ENCODE measurements around the gene OXGR1.

Gene OXGR1

DNA sequence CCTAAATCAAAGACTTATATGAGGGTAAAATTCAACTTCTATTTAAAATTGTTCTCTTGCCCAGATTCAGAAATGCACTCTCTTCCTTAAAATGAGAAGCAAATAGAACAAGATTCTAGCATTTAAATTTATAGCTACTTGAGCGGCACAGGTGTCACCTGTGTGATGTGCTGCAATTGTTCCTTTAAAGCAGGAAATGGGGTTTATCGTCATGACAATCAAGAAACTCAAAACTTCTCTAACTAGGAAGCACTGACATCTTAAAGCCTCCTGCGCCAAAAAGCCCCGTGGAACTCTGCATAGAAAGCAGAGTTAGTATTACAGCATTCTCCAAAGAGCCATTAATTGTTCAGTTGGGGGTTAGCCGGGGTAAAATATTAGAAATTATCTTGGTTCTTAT, 2.6 kb upstream of the OXGR1 start:
- Histone ChIP-seq H3K27me3 (ENCODE audit: low read depth, low read length) (peaks cover 26% of the 10 kb centered on the region), H3K4me1 (ENCODE audit: low read length) (peaks cover 3% of the 10 kb centered on the region; the same call in 1 of the 2 replicates), H3K4me2 (ENCODE audit: low read length) (no peak overlapping the region), H3K9ac (ENCODE audit: low read length) (no peak overlapping the region), H4K20me1 (ENCODE audit: insufficient read depth, low read length) (no peaks in the 10 kb centered on the region), H3K27ac (ENCODE audit: low read length) (no peak overlapping the region), H2AFZ (ENCODE audit: low read depth, low read length) (no peak overlapping the region), H3K9me3 (ENCODE audit: insufficient read depth, low read length) (no peaks in the 10 kb centered on the region), H3K4me3 (ENCODE audit: low read length) (no peak overlapping the region), H3K79me2 (ENCODE audit: low read length) (no peaks in the 10 kb centered on the region), H3K36me3 (replicated peaks; ENCODE audit: low read depth, low read length) (no peaks in the 10 kb centered on the region)
- no peak for TF ChIP-seq EZH2phosphoT487 (IDR thresholded peaks at IDR 0.05; ENCODE audit: low read depth)
- TF ChIP-seq, protein P1, sequence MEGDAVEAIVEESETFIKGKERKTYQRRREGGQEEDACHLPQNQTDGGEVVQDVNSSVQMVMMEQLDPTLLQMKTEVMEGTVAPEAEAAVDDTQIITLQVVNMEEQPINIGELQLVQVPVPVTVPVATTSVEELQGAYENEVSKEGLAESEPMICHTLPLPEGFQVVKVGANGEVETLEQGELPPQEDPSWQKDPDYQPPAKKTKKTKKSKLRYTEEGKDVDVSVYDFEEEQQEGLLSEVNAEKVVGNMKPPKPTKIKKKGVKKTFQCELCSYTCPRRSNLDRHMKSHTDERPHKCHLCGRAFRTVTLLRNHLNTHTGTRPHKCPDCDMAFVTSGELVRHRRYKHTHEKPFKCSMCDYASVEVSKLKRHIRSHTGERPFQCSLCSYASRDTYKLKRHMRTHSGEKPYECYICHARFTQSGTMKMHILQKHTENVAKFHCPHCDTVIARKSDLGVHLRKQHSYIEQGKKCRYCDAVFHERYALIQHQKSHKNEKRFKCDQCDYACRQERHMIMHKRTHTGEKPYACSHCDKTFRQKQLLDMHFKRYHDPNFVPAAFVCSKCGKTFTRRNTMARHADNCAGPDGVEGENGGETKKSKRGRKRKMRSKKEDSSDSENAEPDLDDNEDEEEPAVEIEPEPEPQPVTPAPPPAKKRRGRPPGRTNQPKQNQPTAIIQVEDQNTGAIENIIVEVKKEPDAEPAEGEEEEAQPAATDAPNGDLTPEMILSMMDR (IDR thresholded peaks at IDR 0.05; ENCODE audit: low read depth, low read length), result no peak

DNA sequence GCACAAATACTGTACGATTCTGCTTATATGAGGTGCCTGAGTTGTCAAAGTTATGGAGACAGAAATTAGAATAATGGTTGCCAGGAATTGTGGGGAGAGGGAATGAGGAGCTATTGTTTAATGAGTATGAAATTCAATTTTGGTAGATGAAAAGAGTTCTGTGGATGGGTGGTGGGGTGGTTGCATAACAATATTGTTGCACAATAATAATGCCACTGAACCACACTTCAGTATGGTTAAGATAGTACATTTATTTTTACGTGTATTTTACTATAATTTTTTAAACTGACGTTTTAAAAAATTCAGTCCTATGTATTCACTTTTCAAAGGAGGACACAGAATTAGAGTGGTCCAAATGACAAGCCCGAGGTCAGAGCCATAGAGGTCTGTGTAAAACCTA, 1.8 kb upstream of the OXGR1 start:
- peaks cover 26% of the 10 kb centered on the region for H3K27me3 ChIP-seq (ENCODE audit: low read depth, low read length)

DNA sequence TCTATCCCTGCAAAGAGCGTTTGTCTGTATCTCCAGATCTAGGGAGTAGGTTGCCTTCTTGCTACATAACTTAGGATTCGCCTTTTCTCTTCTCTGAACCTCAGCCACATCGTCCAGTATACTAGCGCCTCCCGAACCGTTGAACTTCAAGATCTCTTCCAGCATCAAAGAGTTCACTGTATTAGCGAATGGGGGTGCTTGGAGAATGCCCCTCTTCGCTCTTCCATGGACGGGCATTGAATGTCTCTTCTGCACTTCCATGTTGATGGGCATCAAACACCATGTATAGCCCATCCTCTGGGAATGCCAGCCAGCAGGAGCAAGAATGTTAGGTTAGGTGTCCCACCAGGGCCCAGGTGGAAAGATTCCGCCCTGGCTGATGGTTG, 575 bp upstream of the OXGR1 start:
- Histone ChIP-seq H3K36me3 (replicated peaks; ENCODE audit: low read depth, low read length) (no peaks in the 10 kb centered on the region), H3K4me1 (ENCODE audit: low read length) (no peaks in the 10 kb centered on the region), H2AFZ (ENCODE audit: low read depth, low read length) (no peak overlapping the region), H3K27ac (ENCODE audit: low read length) (no peak overlapping the region), H3K9me3 (ENCODE audit: insufficient read depth, low read length) (no peaks in the 10 kb centered on the region), H3K4me2 (ENCODE audit: low read length) (no peak overlapping the region), H3K79me2 (ENCODE audit: low read length) (no peaks in the 10 kb centered on the region), H3K9ac (ENCODE audit: low read length) (no peak overlapping the region), H3K4me3 (ENCODE audit: low read length) (no peak overlapping the region), H4K20me1 (ENCODE audit: insufficient read depth, low read length) (no peaks in the 10 kb centered on the region), H3K27me3 (ENCODE audit: low read depth, low read length) (peaks cover 21% of the 10 kb centered on the region; the same call in 1 of the 2 replicates)
- TF ChIP-seq, protein P1 (IDR thresholded peaks at IDR 0.05; ENCODE audit: low read depth, low read length), result no peak

More for the DNA sequence above, 1.8 kb upstream of the OXGR1 start:
- Histone ChIP-seq H3K36me3 (replicated peaks; ENCODE audit: low read depth, low read length) (no peaks in the 10 kb centered on the region), H2AFZ (ENCODE audit: low read depth, low read length) (no peak overlapping the region), H3K9ac (ENCODE audit: low read length) (no peak overlapping the region), H3K27ac (ENCODE audit: low read length) (no peak overlapping the region), H3K4me1 (ENCODE audit: low read length) (no peaks in the 10 kb centered on the region), H3K4me3 (ENCODE audit: low read length) (no peak overlapping the region), H3K79me2 (ENCODE audit: low read length) (no peaks in the 10 kb centered on the region), H4K20me1 (ENCODE audit: insufficient read depth, low read length) (no peaks in the 10 kb centered on the region), H3K9me3 (ENCODE audit: insufficient read depth, low read length) (no peaks in the 10 kb centered on the region), H3K4me2 (ENCODE audit: low read length) (no peak overlapping the region)
- TF ChIP-seq, protein P1 (IDR thresholded peaks at IDR 0.05; ENCODE audit: low read depth, low read length), result no peak
- no peak for TF ChIP-seq EZH2phosphoT487 (IDR thresholded peaks at IDR 0.05; ENCODE audit: low read depth)

DNA sequence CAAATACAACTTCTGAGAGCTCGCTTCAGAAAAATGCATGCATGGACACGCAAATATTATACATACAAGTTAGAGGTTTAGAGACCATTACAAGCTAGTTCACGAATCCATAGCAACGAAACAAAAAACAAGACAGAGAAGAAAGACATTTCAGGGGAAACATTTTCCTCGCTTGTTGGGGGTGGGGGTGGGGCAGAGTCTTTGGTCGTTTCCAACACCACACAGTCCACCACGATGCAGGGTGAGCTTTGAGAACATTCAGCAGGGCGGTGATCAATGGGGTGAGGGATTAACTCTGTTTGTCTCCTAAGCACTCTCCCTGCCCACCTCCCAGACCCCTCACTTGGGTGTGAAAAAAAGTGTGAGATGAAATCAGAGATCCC, 651 bp downstream of the OXGR1 start:
- H3K27ac ChIP-seq (ENCODE audit: low read length), result no peak overlapping the region
- no peak overlapping the region for H2AFZ ChIP-seq (ENCODE audit: low read depth, low read length)
- no peak overlapping the region for H3K4me3 ChIP-seq (ENCODE audit: low read length)
- H3K79me2 ChIP-seq (ENCODE audit: low read length), result no peaks in the 10 kb centered on the region
- H4K20me1 ChIP-seq (ENCODE audit: insufficient read depth, low read length), result no peaks in the 10 kb centered on the region
- H3K9ac ChIP-seq (ENCODE audit: low read length), result no peak overlapping the region
- TF ChIP-seq, protein P1 (IDR thresholded peaks at IDR 0.05; ENCODE audit: low read depth, low read length), result no peak
- no peak for TF ChIP-seq EZH2phosphoT487 (IDR thresholded peaks at IDR 0.05; ENCODE audit: low read depth)
- H3K27me3 ChIP-seq (ENCODE audit: low read depth, low read length), result peaks cover 28% of the 10 kb centered on the region; the same call in 1 of the 2 replicates
- H3K36me3 ChIP-seq (replicated peaks; ENCODE audit: low read depth, low read length), result no peaks in the 10 kb centered on the region
- no peaks in the 10 kb centered on the region for H3K4me1 ChIP-seq (ENCODE audit: low read length)
- H3K4me2 ChIP-seq (ENCODE audit: low read length), result no peak overlapping the region
- H3K9me3 ChIP-seq (ENCODE audit: insufficient read depth, low read length), result no peaks in the 10 kb centered on the region

Measured in OCI-LY3 (cell line).